Measurements from ENCODE around the gene PEX5L. TPM values are rescaled to one million over a fixed set of nuclear protein-coding genes. Genes with fewer than 3 reads are reported as not detected.

PEX5L gene
- total and polyA plus RNA-seq, 3 experiments from 2014 or later, result 0.15 TPM; not detected in 2

GRCh38 chr3:179949412-179949811 is 87.3 kb downstream of the PEX5L start:
- ChIA-PET CTCF (no interaction called here), POLR2A (no interaction called here)
- Histone ChIP-seq H3K36me3 (ENCODE audit: insufficient read depth, low read length) (no peaks in the 10 kb centered on the region), H3K9me3 (ENCODE audit: low read length) (no peaks in the 10 kb centered on the region), H3K27ac (ENCODE audit: low read depth, low read length) (no peak overlapping the region), H3K4me1 (ENCODE audit: insufficient read depth, low read length) (no peaks in the 10 kb centered on the region), H3K27me3 (ENCODE audit: insufficient read depth, low read length, poor library complexity, severe bottlenecking) (no peaks in the 10 kb centered on the region), H3K4me3 (ENCODE audit: low read length) (no peak overlapping the region)
- H3K9me3 Mint-ChIP-seq, result peaks cover 0 to 3% (median 1%) of the 10 kb centered on the region in 5 donors
- H3K36me3 Mint-ChIP-seq, result no peaks in the 10 kb centered on the region
- H3K4me3 Mint-ChIP-seq, result no peak overlapping the region
- no peak overlapping the region for H3K27ac Mint-ChIP-seq
- no peak for DNase-seq
- H3K27me3 Mint-ChIP-seq, result peaks cover 11 to 25% of the 10 kb centered on the region in 2 donors
- no peaks in the 10 kb centered on the region for H3K4me1 Mint-ChIP-seq

- no peak overlapping the region for H3K4me3 Mint-ChIP-seq
- peaks cover 0 to 3% (median 1%) of the 10 kb centered on the region in 5 donors for H3K9me3 Mint-ChIP-seq
- Histone ChIP-seq H3K9me3 (ENCODE audit: low read length) (no peaks in the 10 kb centered on the region), H3K36me3 (ENCODE audit: insufficient read depth, low read length) (no peaks in the 10 kb centered on the region), H3K27ac (ENCODE audit: low read depth, low read length) (no peak overlapping the region), H3K27me3 (ENCODE audit: insufficient read depth, low read length, poor library complexity, severe bottlenecking) (no peaks in the 10 kb centered on the region), H3K4me3 (ENCODE audit: low read length) (no peak overlapping the region), H3K4me1 (ENCODE audit: insufficient read depth, low read length) (no peaks in the 10 kb centered on the region)
- ChIA-PET POLR2A (no interaction called here), CTCF (no interaction called here)
- peaks cover 10 to 27% of the 10 kb centered on the region in 2 donors for H3K27me3 Mint-ChIP-seq
- no peak overlapping the region for H3K27ac Mint-ChIP-seq
- no peaks in the 10 kb centered on the region for H3K36me3 Mint-ChIP-seq
- DNase-seq, result no peak
- H3K4me1 Mint-ChIP-seq, result no peaks in the 10 kb centered on the region
Observed at GRCh38 chr3:179948740-179949139, 88.0 kb downstream of the PEX5L start.

DNA sequence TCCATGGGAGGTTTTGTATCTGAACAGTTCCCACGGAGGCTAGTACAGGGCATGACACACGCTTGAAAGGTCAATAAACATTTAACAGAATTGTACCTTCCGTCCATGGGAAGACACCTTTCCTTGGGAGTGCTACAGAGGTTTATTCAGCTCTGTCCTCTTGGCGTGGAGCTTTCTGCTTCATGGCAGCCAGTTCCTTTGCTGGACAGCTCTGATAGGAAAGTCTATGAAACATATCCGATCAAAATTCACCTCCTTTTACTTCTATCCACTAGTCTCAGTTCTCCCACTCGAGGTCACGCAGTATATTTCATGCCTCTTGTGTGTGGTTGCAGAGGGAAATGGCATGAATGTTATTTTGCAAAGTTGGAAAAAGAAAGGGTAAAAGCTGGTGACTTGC is 91.2 kb downstream of the PEX5L start:
- H3K27me3 Mint-ChIP-seq, result peaks cover 6 to 25% of the 10 kb centered on the region in 2 donors
- H3K9me3 Mint-ChIP-seq, result peaks cover 0 to 4% (median 0%) of the 10 kb centered on the region in 5 donors
- no peaks in the 10 kb centered on the region for H3K36me3 ChIP-seq (ENCODE audit: insufficient read depth, low read length)
- no peaks in the 10 kb centered on the region for H3K4me1 ChIP-seq (ENCODE audit: insufficient read depth, low read length)
- peaks cover 0 to 4% (median 2%) of the 10 kb centered on the region in 3 donors for H3K4me1 Mint-ChIP-seq
- CTCF ChIA-PET, result no interaction called here
- no peaks in the 10 kb centered on the region for H3K27me3 ChIP-seq (ENCODE audit: insufficient read depth, low read length, poor library complexity, severe bottlenecking)
- H3K4me3 ChIP-seq (ENCODE audit: low read length), result no peak overlapping the region
- H3K36me3 Mint-ChIP-seq, result no peaks in the 10 kb centered on the region
- POLR2A ChIA-PET, result no interaction called here
- H3K27ac ChIP-seq (ENCODE audit: low read depth, low read length), result no peak overlapping the region
- H3K27ac Mint-ChIP-seq, result no peak overlapping the region
- no peak overlapping the region for H3K4me3 Mint-ChIP-seq
- H3K9me3 ChIP-seq (ENCODE audit: low read length), result no peaks in the 10 kb centered on the region
- DNase-seq, result no peak

DNA sequence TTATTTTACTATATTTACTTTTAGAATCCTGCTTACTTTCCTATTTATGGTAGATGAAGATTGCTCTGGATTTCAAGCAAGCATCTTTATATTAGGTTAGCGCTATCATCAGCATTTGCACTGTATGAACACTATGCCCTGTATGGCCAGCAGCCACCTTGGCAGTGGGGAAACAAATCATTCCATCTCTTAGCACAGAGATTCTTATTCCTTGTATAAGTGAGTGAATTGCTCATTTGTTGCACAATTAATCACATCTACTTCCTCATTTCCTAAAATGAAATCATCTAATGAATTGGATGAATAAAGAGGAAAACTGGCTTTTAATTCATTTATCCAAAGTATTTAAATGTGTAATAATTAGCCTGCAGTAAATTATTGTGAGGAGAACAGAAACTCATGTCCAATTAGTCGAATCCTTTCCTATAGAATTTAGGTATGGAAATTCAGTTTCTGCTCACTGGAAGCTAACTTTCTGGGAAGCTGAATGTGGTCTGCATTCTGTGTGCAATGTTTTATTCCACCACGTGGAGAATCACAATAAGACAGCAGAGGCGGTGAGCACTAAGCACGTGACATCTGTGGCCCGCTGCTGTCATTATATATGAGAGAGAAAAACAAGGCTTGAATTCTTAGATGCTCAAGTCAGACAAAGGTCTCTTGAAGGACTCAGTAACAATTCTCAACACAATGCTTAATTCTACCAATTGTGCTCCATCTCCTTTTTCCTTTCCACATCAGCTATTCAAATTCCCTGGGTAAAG is 93.4 kb downstream of the PEX5L start:
- Histone ChIP-seq H3K4me3 (ENCODE audit: low read length) (no peak overlapping the region), H3K9me3 (ENCODE audit: low read length) (no peaks in the 10 kb centered on the region), H3K27me3 (ENCODE audit: insufficient read depth, low read length, poor library complexity, severe bottlenecking) (no peaks in the 10 kb centered on the region), H3K36me3 (ENCODE audit: insufficient read depth, low read length) (no peaks in the 10 kb centered on the region), H3K27ac (ENCODE audit: low read depth, low read length) (no peak overlapping the region), H3K4me1 (ENCODE audit: insufficient read depth, low read length) (no peaks in the 10 kb centered on the region)
- Mint-ChIP-seq H3K36me3 (no peaks in the 10 kb centered on the region), H3K27me3 (peaks cover 4 to 24% of the 10 kb centered on the region in 2 donors), H3K4me1 (peaks cover 0 to 4% (median 2%) of the 10 kb centered on the region in 3 donors), H3K9me3 (peaks cover 0 to 3% (median 0%) of the 10 kb centered on the region in 5 donors), H3K27ac (no peak overlapping the region), H3K4me3 (no peak overlapping the region)
- ChIA-PET POLR2A (no interaction called here), CTCF (no interaction called here)
- no peak for DNase-seq

DNA sequence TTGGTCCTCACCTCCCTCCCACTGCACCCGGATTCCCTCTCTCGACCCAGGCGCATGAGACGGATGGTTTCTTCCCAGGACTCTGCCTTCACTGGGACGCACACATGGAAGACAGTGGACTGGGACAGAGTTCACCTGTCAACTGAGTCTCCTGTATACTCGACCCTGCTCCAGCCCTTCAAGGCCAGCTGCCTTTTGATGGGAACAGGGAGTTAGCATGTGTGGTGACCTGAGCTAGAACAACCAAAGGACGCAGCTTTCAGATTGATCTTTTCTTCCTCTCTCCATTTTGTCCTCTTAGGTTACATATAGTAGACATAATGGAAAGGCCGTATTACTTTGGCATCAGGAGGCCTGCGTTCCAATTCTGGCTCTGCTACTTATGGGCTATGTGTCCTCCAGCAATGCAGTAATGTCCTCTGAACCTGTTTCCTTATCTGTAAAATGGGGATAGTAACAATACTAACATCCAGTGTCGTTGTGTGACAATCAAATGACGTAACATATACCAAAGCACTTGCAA is 94.1 kb downstream of the PEX5L start:
- Mint-ChIP-seq H3K27ac (no peak overlapping the region), H3K36me3 (no peaks in the 10 kb centered on the region), H3K4me1 (peaks cover 0 to 4% (median 2%) of the 10 kb centered on the region in 3 donors), H3K27me3 (peaks cover 1 to 24% of the 10 kb centered on the region in 2 donors), H3K9me3 (peaks cover 0 to 3% (median 0%) of the 10 kb centered on the region in 5 donors), H3K4me3 (peak overlapping the region in 1 of 7 donors; percentile 37)
- Histone ChIP-seq H3K4me3 (ENCODE audit: low read length) (no peak overlapping the region), H3K4me1 (ENCODE audit: insufficient read depth, low read length) (no peaks in the 10 kb centered on the region), H3K27ac (ENCODE audit: low read depth, low read length) (no peak overlapping the region), H3K36me3 (ENCODE audit: insufficient read depth, low read length) (no peaks in the 10 kb centered on the region), H3K27me3 (ENCODE audit: insufficient read depth, low read length, poor library complexity, severe bottlenecking) (no peaks in the 10 kb centered on the region), H3K9me3 (ENCODE audit: low read length) (no peaks in the 10 kb centered on the region)
- ChIA-PET POLR2A (no interaction called here), CTCF (no interaction called here)
- DNase-seq, result no peak

DNA sequence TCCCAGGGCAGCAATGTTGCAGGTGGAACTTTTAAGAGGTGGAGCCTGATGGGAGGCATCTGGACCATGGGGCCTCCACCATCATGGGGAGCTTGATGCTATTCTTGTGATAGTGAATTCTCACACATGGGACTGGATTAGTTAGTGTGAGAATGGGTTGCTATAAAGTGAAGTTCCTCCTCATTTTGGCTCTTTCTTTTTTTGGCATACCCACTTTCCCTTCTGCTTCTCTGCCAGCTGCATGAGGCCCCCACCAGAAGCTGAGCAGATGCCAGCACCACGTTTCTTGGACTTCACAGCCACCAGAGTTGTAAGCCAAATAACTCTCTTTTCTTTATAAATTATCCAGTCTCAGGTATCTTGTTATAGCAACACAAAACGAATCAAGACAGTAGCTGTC is 101.0 kb downstream of the PEX5L start:
- Histone ChIP-seq H3K27ac (ENCODE audit: low read depth, low read length) (no peak overlapping the region), H3K9me3 (ENCODE audit: low read length) (no peaks in the 10 kb centered on the region), H3K36me3 (ENCODE audit: insufficient read depth, low read length) (no peaks in the 10 kb centered on the region), H3K4me1 (ENCODE audit: insufficient read depth, low read length) (no peaks in the 10 kb centered on the region), H3K27me3 (ENCODE audit: insufficient read depth, low read length, poor library complexity, severe bottlenecking) (no peaks in the 10 kb centered on the region), H3K4me3 (ENCODE audit: low read length) (no peak overlapping the region)
- no peaks in the 10 kb centered on the region for H3K36me3 Mint-ChIP-seq
- no peaks in the 10 kb centered on the region for H3K4me1 Mint-ChIP-seq
- ChIA-PET POLR2A (no interaction called here), CTCF (no interaction called here)
- no peak for DNase-seq
- no peak overlapping the region for H3K4me3 Mint-ChIP-seq
- peaks cover 0 to 2% (median 0%) of the 10 kb centered on the region in 5 donors for H3K9me3 Mint-ChIP-seq
- H3K27ac Mint-ChIP-seq, result no peak overlapping the region
- peaks cover 4 to 12% of the 10 kb centered on the region in 2 donors for H3K27me3 Mint-ChIP-seq

DNA sequence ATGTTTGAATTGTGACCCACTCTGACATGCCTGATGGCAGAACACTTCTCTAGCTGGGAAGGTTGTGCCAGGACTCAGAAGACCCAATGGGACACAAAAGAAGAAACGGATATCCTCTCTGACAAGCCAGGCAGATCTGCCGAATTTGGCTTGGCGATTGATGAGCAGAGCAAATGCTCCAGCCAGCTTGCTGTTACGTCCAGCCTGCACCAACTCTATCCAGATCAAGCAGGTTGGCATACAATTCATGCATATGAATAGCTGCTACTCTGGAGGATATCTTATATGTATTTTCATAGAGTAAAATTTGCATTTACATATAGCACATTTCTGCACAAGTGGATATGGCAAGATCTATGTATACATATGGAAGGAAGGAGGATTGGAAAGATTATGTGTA is 102.8 kb downstream of the PEX5L start:
- no peaks in the 10 kb centered on the region for H3K36me3 ChIP-seq (ENCODE audit: insufficient read depth, low read length)
- H3K9me3 ChIP-seq (ENCODE audit: low read length), result no peaks in the 10 kb centered on the region
- H3K27me3 ChIP-seq (ENCODE audit: insufficient read depth, low read length, poor library complexity, severe bottlenecking), result no peaks in the 10 kb centered on the region
- H3K27ac ChIP-seq (ENCODE audit: low read depth, low read length), result no peak overlapping the region
- Mint-ChIP-seq H3K27me3 (peaks cover 5 to 9% of the 10 kb centered on the region in 2 donors), H3K36me3 (no peaks in the 10 kb centered on the region), H3K4me1 (no peaks in the 10 kb centered on the region), H3K4me3 (no peak overlapping the region), H3K9me3 (no peaks in the 10 kb centered on the region), H3K27ac (no peak overlapping the region)
- H3K4me1 ChIP-seq (ENCODE audit: insufficient read depth, low read length), result no peaks in the 10 kb centered on the region
- CTCF ChIA-PET, result no interaction called here
- POLR2A ChIA-PET, result no interaction called here
- H3K4me3 ChIP-seq (ENCODE audit: low read length), result no peak overlapping the region
- no peak for DNase-seq

- H3K27ac Mint-ChIP-seq, result no peak overlapping the region
- Histone ChIP-seq H3K4me1 (ENCODE audit: insufficient read depth, low read length) (no peaks in the 10 kb centered on the region), H3K4me3 (ENCODE audit: low read length) (no peak overlapping the region), H3K9me3 (ENCODE audit: low read length) (no peaks in the 10 kb centered on the region), H3K36me3 (ENCODE audit: insufficient read depth, low read length) (no peaks in the 10 kb centered on the region), H3K27me3 (ENCODE audit: insufficient read depth, low read length, poor library complexity, severe bottlenecking) (no peaks in the 10 kb centered on the region), H3K27ac (ENCODE audit: low read depth, low read length) (no peak overlapping the region)
- POLR2A ChIA-PET, result no interaction called here
- H3K27me3 Mint-ChIP-seq, result peaks cover 5 to 9% of the 10 kb centered on the region in 2 donors
- no peak overlapping the region for H3K4me3 Mint-ChIP-seq
- CTCF ChIA-PET, result interaction anchor here (0.6 kb wide), 1 partner anchor 283 kb away, joined by 3 read pairs; no protein-coding TSS in a partner anchor
- no peaks in the 10 kb centered on the region for H3K36me3 Mint-ChIP-seq
- no peak for DNase-seq
- no peaks in the 10 kb centered on the region for H3K9me3 Mint-ChIP-seq
- no peaks in the 10 kb centered on the region for H3K4me1 Mint-ChIP-seq
Observed at GRCh38 chr3:179933080-179933479, 103.7 kb downstream of the PEX5L start.
